Smooth muscle cell (in vitro differentiated cells): ENCODE data around the gene DAB1. TPM values are rescaled to one million over a fixed set of nuclear protein-coding genes. Genes with fewer than 3 reads are reported as not detected.

Experiments used
- DNase-seq: peaks from one replicate; lab custom pipeline; 2025; ENCODE audit not compliant: unreplicated experiment; lab: John Stamatoyannopoulos, UW
- H2AFZ ChIP-seq: fragments of 200-600 bp; sonication (generic); 2 replicates; pipeline ENCODE4 v1.6.0; 2016; ENCODE audit warnings: antibody characterized with exemption, low read depth, mild to moderate bottlenecking
- H3F3A ChIP-seq: fragments of 200-600 bp; sonication (generic); 2 replicates; pipeline ENCODE4 v1.6.0; 2017; ENCODE audit warnings: antibody characterized with exemption, low read depth
- H3K27ac ChIP-seq: fragments of 200-600 bp; sonication (generic); 2 replicates; pipeline ENCODE4 v1.5.1; 2016; ENCODE audit warnings: low read depth, mild to moderate bottlenecking
- H3K27me3 ChIP-seq: fragments of 200-600 bp; sonication (generic); 2 replicates; pipeline ENCODE4 v1.6.1; 2016; ENCODE audit warnings: low read depth, mild to moderate bottlenecking
- H3K36me3 ChIP-seq: fragments of 200-600 bp; sonication (generic); 2 replicates; pipeline ENCODE4 v1.5.1; 2016; ENCODE audit warnings: low read depth
- H3K4me1 ChIP-seq: fragments of 200-600 bp; sonication (generic); 2 replicates; pipeline ENCODE4 v1.5.1; 2016; ENCODE audit warnings: low read depth
- H3K4me2 ChIP-seq: fragments of 200-600 bp; sonication (generic); 2 replicates; pipeline ENCODE4 v1.6.0; 2016; ENCODE audit warnings: mild to moderate bottlenecking
- H3K4me3 ChIP-seq: fragments of 200-600 bp; sonication (generic); 2 replicates; pipeline ENCODE4 v1.5.1; 2016; ENCODE audit warnings: mild to moderate bottlenecking
- H3K79me2 ChIP-seq: fragments of 200-600 bp; sonication (generic); 2 replicates; pipeline ENCODE4 v1.6.0; 2016; ENCODE audit warnings: low read depth, mild to moderate bottlenecking
- H3K9ac ChIP-seq: fragments of 200-600 bp; sonication (generic); 2 replicates; pipeline ENCODE4 v1.6.0; 2016; ENCODE audit warnings: low read depth
- H3K9me3 ChIP-seq: fragments of 200-600 bp; sonication (generic); replicated peaks from 2 replicates; pipeline ENCODE4 v1.5.1; 2016; ENCODE audit warnings: low read depth
- H4K20me1 ChIP-seq: fragments of 200-600 bp; sonication (generic); 2 replicates; pipeline ENCODE4 v1.6.0; 2016; ENCODE audit warnings: low read depth
- WGBS: methylation state at CpG from one replicate; pipeline ENCODE4 v1.1.7; 2016; ENCODE audit warnings: low lambda C conversion rate; 5-methylcytosine and 5-hydroxymethylcytosine counted together
- polyA plus RNA-seq: library from polyadenylated mRNA; unstranded; fragments of >200 nt; fragmentation: Nextera tagmentation; extraction: Ambion mirVana; gene quantifications from 2 replicates; pipeline ENCODE4 v1.2.1, GENCODE V29; 2016
- total RNA-seq: library from RNA; depleted of rRNA; stranded (reverse); fragments of >200 nt; gene quantifications from 2 replicates; pipeline ENCODE4 v1.2.3, GENCODE V29; 2014
- TF ChIP-seq, protein P1 (sequence below): fragments of 200-600 bp; sonication (generic); IDR thresholded peaks from 2 replicates; pipeline ENCODE4 v1.5.1; 2017; ENCODE audit warnings: borderline replicate concordance, mild to moderate bottlenecking, antibody characterized with exemption; ENCODE audit not compliant: insufficient read depth, poor library complexity, severe bottlenecking

The DAB1 gene
- total and polyA plus RNA-seq, 2 experiments from 2014 or later: 0.22 to 0.30 TPM

DNA sequence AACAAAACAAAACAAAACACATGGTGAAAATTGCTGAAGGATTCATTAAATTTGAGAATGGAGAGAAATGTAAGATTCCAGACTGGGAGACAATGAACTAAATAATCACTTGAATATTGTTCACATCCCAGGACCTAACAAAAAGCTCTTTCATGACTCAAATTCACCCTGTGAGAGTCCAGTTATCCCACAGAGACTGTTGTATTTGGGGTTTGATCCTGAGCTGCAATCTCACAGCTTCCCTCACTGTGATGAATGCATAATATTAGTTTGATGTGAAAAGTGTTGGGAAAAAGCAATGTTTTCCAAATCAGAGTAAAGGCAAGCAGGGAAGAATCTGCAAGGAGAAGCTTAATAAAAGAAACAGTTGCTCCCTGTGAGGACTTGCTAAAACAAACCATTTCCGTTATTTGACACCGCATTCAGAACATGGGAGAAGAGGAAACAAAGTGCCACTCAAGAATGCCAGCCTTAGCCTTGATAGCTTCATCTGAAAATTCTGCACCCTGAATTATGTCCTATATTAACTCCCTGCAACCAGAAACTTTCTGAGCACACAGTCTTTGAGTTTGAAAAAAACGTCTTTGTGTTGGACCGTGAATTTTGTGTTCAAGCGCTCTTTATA, 208.8 kb downstream of the DAB1 start:
- peaks cover 16% of the 10 kb centered on the region for H3K4me1 ChIP-seq
- TF ChIP-seq, protein P1, sequence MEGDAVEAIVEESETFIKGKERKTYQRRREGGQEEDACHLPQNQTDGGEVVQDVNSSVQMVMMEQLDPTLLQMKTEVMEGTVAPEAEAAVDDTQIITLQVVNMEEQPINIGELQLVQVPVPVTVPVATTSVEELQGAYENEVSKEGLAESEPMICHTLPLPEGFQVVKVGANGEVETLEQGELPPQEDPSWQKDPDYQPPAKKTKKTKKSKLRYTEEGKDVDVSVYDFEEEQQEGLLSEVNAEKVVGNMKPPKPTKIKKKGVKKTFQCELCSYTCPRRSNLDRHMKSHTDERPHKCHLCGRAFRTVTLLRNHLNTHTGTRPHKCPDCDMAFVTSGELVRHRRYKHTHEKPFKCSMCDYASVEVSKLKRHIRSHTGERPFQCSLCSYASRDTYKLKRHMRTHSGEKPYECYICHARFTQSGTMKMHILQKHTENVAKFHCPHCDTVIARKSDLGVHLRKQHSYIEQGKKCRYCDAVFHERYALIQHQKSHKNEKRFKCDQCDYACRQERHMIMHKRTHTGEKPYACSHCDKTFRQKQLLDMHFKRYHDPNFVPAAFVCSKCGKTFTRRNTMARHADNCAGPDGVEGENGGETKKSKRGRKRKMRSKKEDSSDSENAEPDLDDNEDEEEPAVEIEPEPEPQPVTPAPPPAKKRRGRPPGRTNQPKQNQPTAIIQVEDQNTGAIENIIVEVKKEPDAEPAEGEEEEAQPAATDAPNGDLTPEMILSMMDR: no peak
- no peak overlapping the region for H3K9ac ChIP-seq
- no peak for DNase-seq
- no peaks in the 10 kb centered on the region for H3K36me3 ChIP-seq
- H3K4me2 ChIP-seq: peak overlapping the region; percentile 23
- H3K27me3 ChIP-seq: no peaks in the 10 kb centered on the region
- no peaks in the 10 kb centered on the region for H4K20me1 ChIP-seq
- no peaks in the 10 kb centered on the region for H3K79me2 ChIP-seq
- peaks cover 8% of the 10 kb centered on the region for H3F3A ChIP-seq
- no peak overlapping the region for H2AFZ ChIP-seq
- H3K9me3 ChIP-seq: no peaks in the 10 kb centered on the region
- 41% methylated on average over 5 of the region's 5 CpGs for WGBS
- H3K27ac ChIP-seq: peak overlapping the region; percentile 74
- H3K4me3 ChIP-seq: no peak overlapping the region

DNA sequence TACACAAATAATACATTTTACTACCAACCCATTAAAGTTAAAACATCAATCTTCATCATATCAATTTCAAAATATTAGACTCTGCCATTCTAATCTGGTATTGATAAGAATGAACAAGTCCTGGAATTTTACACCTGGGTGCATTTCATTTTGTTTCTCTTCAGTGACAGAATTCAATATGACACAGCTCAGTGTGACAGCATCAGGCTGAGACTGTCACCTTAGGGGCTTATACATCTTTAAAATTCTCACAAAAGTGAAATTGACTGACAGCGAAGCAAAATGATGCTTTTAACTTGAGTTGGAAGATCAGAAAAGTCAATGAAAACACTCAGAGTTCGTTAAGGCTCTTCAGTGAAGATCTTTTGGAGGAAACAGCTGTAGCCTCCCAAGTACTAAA, 213.0 kb downstream of the DAB1 start:
- Histone ChIP-seq H3K4me2 (no peak overlapping the region), H3K79me2 (no peaks in the 10 kb centered on the region), H3K36me3 (no peaks in the 10 kb centered on the region), H3K27ac (no peak overlapping the region), H3K4me1 (peaks cover 17% of the 10 kb centered on the region), H2AFZ (no peak overlapping the region), H3F3A (peaks cover 3% of the 10 kb centered on the region), H3K27me3 (no peaks in the 10 kb centered on the region), H3K9me3 (no peaks in the 10 kb centered on the region), H4K20me1 (no peaks in the 10 kb centered on the region), H3K4me3 (no peak overlapping the region), H3K9ac (no peak overlapping the region)
- no peak for DNase-seq
- WGBS: 88% methylated on average over 2 of the region's 2 CpGs
- TF ChIP-seq, protein P1: no peak

DNA sequence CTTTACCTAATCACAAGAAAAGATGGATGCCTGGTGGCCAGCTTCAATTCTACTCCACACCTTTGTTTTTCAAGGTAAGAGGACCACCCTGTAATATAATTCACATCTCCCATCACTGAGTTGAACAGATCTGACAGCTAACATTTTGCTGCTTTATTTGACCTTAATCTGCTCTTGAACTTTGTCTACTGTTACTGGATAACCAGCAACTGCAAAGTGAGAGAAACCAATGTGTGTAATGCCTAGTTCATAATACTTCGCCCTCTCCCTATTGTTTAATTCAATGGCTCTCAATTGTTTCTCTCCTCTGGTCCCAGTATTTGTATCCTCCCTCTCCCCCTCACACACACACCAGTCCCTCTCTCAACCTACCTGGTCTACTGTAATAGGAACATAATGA, 214.4 kb downstream of the DAB1 start:
- H3K9ac ChIP-seq: no peak overlapping the region
- H2AFZ ChIP-seq: no peak overlapping the region
- TF ChIP-seq, protein P1: no peak
- H4K20me1 ChIP-seq: no peaks in the 10 kb centered on the region
- no peaks in the 10 kb centered on the region for H3K9me3 ChIP-seq
- no peaks in the 10 kb centered on the region for H3K79me2 ChIP-seq
- H3F3A ChIP-seq: no peaks in the 10 kb centered on the region
- no peaks in the 10 kb centered on the region for H3K27me3 ChIP-seq
- 100% methylated on average over 1 of the region's 1 CpG for WGBS
- H3K4me1 ChIP-seq: peaks cover 18% of the 10 kb centered on the region
- H3K4me3 ChIP-seq: no peak overlapping the region
- H3K4me2 ChIP-seq: no peak overlapping the region
- no peak for DNase-seq
- H3K27ac ChIP-seq: no peak overlapping the region
- no peaks in the 10 kb centered on the region for H3K36me3 ChIP-seq

DNA sequence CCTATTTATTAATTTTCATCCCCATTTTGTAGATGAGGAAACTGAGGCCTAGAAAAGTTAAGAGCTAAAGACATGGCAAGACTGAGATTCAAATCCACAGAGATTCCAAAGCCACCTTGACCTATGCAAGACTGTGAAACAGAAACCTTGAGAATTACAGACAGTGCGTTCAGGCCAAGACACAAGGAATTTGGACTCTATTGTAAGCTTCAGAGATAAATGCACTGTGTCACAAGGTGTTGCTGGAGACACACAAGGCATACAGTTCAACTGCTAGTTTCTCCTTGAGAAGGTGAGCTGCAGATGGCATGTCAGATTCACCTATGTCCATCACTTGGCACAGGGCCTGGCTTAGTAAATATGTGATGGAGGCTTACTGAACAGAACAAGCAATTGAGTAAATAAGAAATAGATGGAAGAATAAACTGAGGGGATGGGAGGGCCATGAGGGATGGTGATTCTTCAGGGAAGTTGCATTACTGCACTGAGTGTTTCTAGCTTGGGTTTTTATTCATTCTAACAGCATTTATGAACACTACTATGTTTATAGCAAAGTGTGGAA, 215.0 kb downstream of the DAB1 start:
- H3K4me1 ChIP-seq: peaks cover 23% of the 10 kb centered on the region
- H3K27me3 ChIP-seq: no peaks in the 10 kb centered on the region
- H3K9ac ChIP-seq: no peak overlapping the region
- no peaks in the 10 kb centered on the region for H4K20me1 ChIP-seq
- TF ChIP-seq, protein P1: no peak
- no peak for DNase-seq
- no peaks in the 10 kb centered on the region for H3F3A ChIP-seq
- H3K79me2 ChIP-seq: no peaks in the 10 kb centered on the region
- H2AFZ ChIP-seq: no peak overlapping the region
- no peak overlapping the region for H3K4me3 ChIP-seq
- H3K4me2 ChIP-seq: no peak overlapping the region
- 100% methylated on average over 1 of the region's 1 CpG for WGBS
- no peaks in the 10 kb centered on the region for H3K36me3 ChIP-seq
- H3K27ac ChIP-seq: no peak overlapping the region
- no peaks in the 10 kb centered on the region for H3K9me3 ChIP-seq
